Fibroblast of the aortic adventitia (primary cell): ENCODE data around the gene KRABD2.
A peak's percentile ranks its signal among the peaks of the same experiment; 100 is the strongest.
"Not testable (repeated sequence)": the region's sequence is repeated elsewhere in the genome, so short reads cannot be mapped to it uniquely, and the experiment has no call there.

ENCODE experiments used
- DNase-seq: peaks from one replicate; pipeline ENCODE4 v3.0.0-alpha.2; 2010; ENCODE audit warnings: low read depth
- H3K4me3 ChIP-seq: 2 replicates; pipeline ENCODE4 v1.5.1; 2011; ENCODE audit warnings: low read depth, mild to moderate bottlenecking, control low read depth, low read length, moderate library complexity
- TF ChIP-seq, protein P1 (sequence below): IDR thresholded peaks from 2 replicates; pipeline ENCODE4 v1.5.1; 2011; ENCODE audit warnings: mild to moderate bottlenecking, low read length, control low read depth, inconsistent platforms; ENCODE audit not compliant: insufficient read depth

The KRABD2 gene

GRCh38 chr17:8375738-8376259 lies 705 bp downstream of the KRABD2 start:
- TF ChIP-seq, protein P1, sequence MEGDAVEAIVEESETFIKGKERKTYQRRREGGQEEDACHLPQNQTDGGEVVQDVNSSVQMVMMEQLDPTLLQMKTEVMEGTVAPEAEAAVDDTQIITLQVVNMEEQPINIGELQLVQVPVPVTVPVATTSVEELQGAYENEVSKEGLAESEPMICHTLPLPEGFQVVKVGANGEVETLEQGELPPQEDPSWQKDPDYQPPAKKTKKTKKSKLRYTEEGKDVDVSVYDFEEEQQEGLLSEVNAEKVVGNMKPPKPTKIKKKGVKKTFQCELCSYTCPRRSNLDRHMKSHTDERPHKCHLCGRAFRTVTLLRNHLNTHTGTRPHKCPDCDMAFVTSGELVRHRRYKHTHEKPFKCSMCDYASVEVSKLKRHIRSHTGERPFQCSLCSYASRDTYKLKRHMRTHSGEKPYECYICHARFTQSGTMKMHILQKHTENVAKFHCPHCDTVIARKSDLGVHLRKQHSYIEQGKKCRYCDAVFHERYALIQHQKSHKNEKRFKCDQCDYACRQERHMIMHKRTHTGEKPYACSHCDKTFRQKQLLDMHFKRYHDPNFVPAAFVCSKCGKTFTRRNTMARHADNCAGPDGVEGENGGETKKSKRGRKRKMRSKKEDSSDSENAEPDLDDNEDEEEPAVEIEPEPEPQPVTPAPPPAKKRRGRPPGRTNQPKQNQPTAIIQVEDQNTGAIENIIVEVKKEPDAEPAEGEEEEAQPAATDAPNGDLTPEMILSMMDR, result no peak
- peak; percentile 21 for DNase-seq
- H3K4me3 ChIP-seq, result peak overlapping the region; percentile 73

DNA sequence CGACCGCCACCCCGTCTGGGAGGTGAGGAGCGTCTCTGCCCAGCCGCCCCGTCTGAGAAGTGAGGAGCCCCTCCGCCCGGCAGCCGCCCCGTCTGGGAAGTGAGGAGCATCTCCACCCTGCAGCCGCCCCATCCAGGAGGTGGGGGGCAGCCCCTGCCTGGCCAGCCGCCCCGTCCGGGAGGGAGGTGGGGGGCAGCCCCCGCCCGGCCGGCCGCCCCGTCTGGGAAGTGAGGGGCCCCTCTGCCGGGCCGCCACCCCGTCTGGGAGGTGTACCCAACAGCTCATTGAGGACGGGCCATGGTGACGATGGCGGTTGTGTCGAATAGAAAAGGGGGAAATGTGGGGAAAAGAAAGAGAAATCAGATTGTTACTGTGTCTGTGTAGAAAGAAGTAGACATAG lies 2.6 kb downstream of the KRABD2 start:
- H3K4me3 ChIP-seq, DNase-seq: not testable (repeated sequence)

DNA sequence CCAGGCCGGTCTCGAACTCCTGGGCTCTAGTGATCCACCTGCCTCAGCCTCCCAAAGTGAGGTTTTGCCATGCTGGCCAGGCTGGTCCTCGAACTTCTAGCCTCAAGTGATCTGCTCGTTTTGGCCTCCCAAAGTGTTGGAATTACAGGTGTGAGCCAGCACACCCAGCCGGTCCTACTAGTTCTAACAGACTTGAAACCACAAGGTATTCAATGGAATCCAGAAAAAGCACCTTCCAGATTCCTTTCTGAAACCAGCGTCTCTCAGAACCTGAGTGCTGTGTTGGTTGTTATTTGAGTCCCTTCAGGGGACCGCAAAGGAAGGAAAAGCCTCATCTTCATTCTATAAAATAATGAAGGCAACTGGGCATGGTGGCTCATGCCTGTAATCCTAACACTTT lies 4.1 kb downstream of the KRABD2 start:
- no peak for DNase-seq
- TF ChIP-seq, protein P1, result no peak
- H3K4me3 ChIP-seq, result no peak overlapping the region

DNA sequence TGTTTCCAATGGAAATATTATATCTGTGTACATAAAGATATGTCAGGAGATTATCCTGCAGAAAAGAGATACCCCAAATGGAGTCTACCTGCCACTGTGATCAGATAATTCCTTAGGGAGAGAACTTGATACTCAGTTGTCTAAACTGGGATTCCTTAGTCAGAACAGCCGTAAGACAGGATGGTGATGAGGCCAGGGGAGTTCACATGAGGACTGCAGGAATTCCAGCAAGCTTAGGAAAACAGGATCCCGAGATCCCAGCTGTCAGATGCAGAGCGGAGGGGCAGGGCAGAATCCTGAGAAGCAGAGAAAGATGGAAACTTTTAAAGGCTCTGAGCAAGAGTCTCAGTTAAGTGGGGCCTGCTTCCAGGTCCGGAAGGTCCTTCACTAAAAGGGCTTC lies 4.7 kb downstream of the KRABD2 start:
- no peak overlapping the region for H3K4me3 ChIP-seq
- no peak for DNase-seq
- TF ChIP-seq, protein P1, result no peak

- TF ChIP-seq, protein P1, result no peak
- DNase-seq, result no peak
These were observed 6.6 kb downstream of the KRABD2 start for GRCh38 chr17:8369944-8370343.

DNA sequence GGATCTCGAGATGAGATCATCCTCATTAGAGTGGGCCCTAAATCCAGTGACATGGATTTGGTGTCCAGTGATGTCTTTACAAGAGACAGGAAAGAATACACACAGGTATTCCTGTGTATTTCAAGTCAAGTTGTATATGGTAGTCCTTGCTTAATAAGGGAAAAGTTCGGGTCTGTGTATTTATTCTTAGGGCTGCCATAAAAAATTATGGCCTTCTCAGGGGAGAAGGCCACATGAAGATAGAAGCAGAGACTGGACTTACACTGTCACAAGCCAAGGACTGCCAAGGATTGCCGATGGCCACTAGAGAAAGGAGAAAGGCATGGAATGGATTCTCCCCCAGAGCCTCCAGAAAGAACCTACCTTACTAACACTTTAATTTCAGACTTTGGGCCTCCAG lies 8.3 kb downstream of the KRABD2 start:
- DNase-seq, result no peak
- no peak overlapping the region for H3K4me3 ChIP-seq
- TF ChIP-seq, protein P1, result no peak

More at GRCh38 chr17:8369944-8370343, 6.6 kb downstream of the KRABD2 start:
- H3K4me3 ChIP-seq, result no peak overlapping the region

DNA sequence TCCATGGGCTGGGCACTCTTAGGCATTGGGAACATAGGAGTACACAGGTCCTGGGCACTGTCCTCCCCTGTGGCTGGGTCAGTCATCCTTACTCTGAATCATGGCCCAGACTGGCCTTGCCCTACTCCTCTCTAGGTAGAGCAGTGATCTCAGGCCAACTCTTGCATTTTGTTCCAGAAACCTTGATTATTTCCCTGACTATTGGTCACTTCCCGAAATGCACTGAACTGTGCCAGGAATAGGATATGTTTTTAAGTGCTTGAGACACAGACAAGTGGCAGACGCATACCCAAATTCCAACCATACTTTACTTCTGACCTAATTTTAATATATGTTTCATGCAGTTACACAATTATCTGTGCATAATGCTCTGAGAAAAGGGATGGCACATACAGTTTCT lies 10.3 kb downstream of the KRABD2 start:
- H3K4me3 ChIP-seq, result no peak overlapping the region
- peak; percentile 92 for DNase-seq
- TF ChIP-seq, protein P1, result no peak
